WTC11 (cell line): ENCODE results near the gene ERMP1. TPM values are rescaled to one million over a fixed set of nuclear protein-coding genes. Genes with fewer than 3 reads are reported as not detected.

Experiments used
- ATAC-seq: fragments of 200-7000 bp; cut with Tn5 transposase; 2 replicates; pipeline ENCODE4 v1.10.0; 2021; ENCODE audit warnings: mild to moderate bottlenecking, moderate library complexity
- CTCF ChIA-PET: fragments of 300-600 bp; sonication (Branson Sonifier 250); formaldehyde crosslinking; loops from one replicate; lab custom pipeline; 2021; ENCODE audit warnings: antibody characterized with exemption; lab: Charles Lee
- POLR2A ChIA-PET: fragments of 350-600 bp; sonication (Branson Sonifier 250); formaldehyde crosslinking; loops from one replicate; lab custom pipeline; 2021; ENCODE audit warnings: antibody characterized with exemption; lab: Charles Lee
- DNase-seq: peaks from one replicate; pipeline ENCODE4 v3.0.0; 2021; ENCODE audit warnings: low spot score
- H3K27ac Mint-ChIP-seq: 2 replicates; pipeline ENCODE4 v1.8.0; 2021; ENCODE audit warnings: mixed read lengths
- H3K27me3 Mint-ChIP-seq: 2 replicates; pipeline ENCODE4 v1.8.0; 2021; ENCODE audit warnings: low read depth, mild to moderate bottlenecking, moderate library complexity, mixed read lengths
- H3K36me3 Mint-ChIP-seq: 2 replicates; pipeline ENCODE4 v1.8.0; 2021; ENCODE audit warnings: mixed read lengths
- H3K4me1 Mint-ChIP-seq: 2 replicates; pipeline ENCODE4 v1.8.0; 2022; ENCODE audit warnings: mixed read lengths
- H3K4me3 Mint-ChIP-seq: 2 replicates; pipeline ENCODE4 v1.8.0; 2021; ENCODE audit warnings: mild to moderate bottlenecking, moderate library complexity, mixed read lengths
- H3K9me3 Mint-ChIP-seq: 2 replicates; pipeline ENCODE4 v1.8.0; 2021; ENCODE audit warnings: mixed read lengths
- CREB1 ChIP-seq: sonication (generic); formaldehyde crosslinking; IDR thresholded peaks from 2 replicates; pipeline ENCODE4 v1.8.0; 2023; ENCODE audit warnings: mild to moderate bottlenecking, missing genetic modification reagents
- ESRRA ChIP-seq: sonication (generic); formaldehyde crosslinking; IDR thresholded peaks from 2 replicates; pipeline ENCODE4 v1.8.1; 2022; ENCODE audit warnings: mild to moderate bottlenecking, missing genetic modification reagents, borderline replicate concordance
- ETV6 ChIP-seq: sonication (generic); formaldehyde crosslinking; IDR thresholded peaks from 2 replicates; pipeline ENCODE4 v1.8.1; 2022; ENCODE audit warnings: mild to moderate bottlenecking, missing genetic modification reagents
- HMGA2 ChIP-seq: fragments of 250-450 bp; sonication (Bioruptor Pico); IDR thresholded peaks from 2 replicates; pipeline ENCODE4 v1.4.0; 2021; ENCODE audit warnings: mild to moderate bottlenecking, moderate library complexity
- MXD4 ChIP-seq: fragments of 250-450 bp; sonication (Bioruptor Pico); IDR thresholded peaks from 2 replicates; pipeline ENCODE4 v1.8.0; 2021; ENCODE audit warnings: mild to moderate bottlenecking, moderate library complexity, borderline replicate concordance
- NFATC4 ChIP-seq: fragments of 250-450 bp; sonication (Bioruptor Pico); IDR thresholded peaks from 2 replicates; pipeline ENCODE4 v1.9.0; 2021; ENCODE audit warnings: mild to moderate bottlenecking
- NR1H2 ChIP-seq: sonication (generic); formaldehyde crosslinking; IDR thresholded peaks from 2 replicates; pipeline ENCODE4 v1.9.0; 2021; ENCODE audit warnings: mild to moderate bottlenecking, moderate library complexity, missing genetic modification reagents
- NR2C2 ChIP-seq: sonication (generic); formaldehyde crosslinking; IDR thresholded peaks from 2 replicates; pipeline ENCODE4 v1.8.0; 2022; ENCODE audit warnings: mild to moderate bottlenecking, missing genetic modification reagents
- NR3C1 ChIP-seq: sonication (generic); formaldehyde crosslinking; conservative IDR thresholded peaks from 2 replicates; pipeline ENCODE4 v1.8.1; 2023; ENCODE audit warnings: low read depth, mild to moderate bottlenecking, missing genetic modification reagents
- SMAD3 ChIP-seq: sonication (generic); formaldehyde crosslinking; IDR thresholded peaks from 2 replicates; pipeline ENCODE4 v1.8.0; 2022; ENCODE audit warnings: missing genetic modification reagents, mild to moderate bottlenecking, borderline replicate concordance
- TEAD1 ChIP-seq: sonication (generic); formaldehyde crosslinking; IDR thresholded peaks from 2 replicates; pipeline ENCODE4 v1.8.0; 2022; ENCODE audit warnings: mild to moderate bottlenecking, missing genetic modification reagents
- ZNF232 ChIP-seq: sonication (generic); formaldehyde crosslinking; IDR thresholded peaks from 2 replicates; pipeline ENCODE4 v1.8.0; 2022; ENCODE audit warnings: mild to moderate bottlenecking, missing genetic modification reagents
- total RNA-seq: library from RNA; stranded (reverse); gene quantifications from 3 replicates; pipeline ENCODE4 v1.2.3, GENCODE V29; 2021
- TF ChIP-seq, protein P1 (sequence below): fragments of 250-450 bp; sonication (Bioruptor Pico); IDR thresholded peaks from 2 replicates; pipeline ENCODE4 v1.9.0; 2021; ENCODE audit warnings: mild to moderate bottlenecking, borderline replicate concordance
- TF ChIP-seq, protein P2 (sequence below): fragments of 200-600 bp; IDR thresholded peaks from 2 replicates; pipeline ENCODE4 v1.8.0; 2022; ENCODE audit warnings: antibody characterized with exemption
- TF ChIP-seq, protein P3 (sequence below): sonication (generic); formaldehyde crosslinking; IDR thresholded peaks from 2 replicates; pipeline ENCODE4 v1.8.0; 2022; ENCODE audit warnings: mild to moderate bottlenecking, missing genetic modification reagents
- TF ChIP-seq, protein P4 (sequence below): sonication (generic); formaldehyde crosslinking; conservative IDR thresholded peaks from 2 replicates; pipeline ENCODE4 v1.8.1; 2023; ENCODE audit warnings: mild to moderate bottlenecking, low read depth, missing genetic modification reagents, moderate library complexity

The ERMP1 gene
- total RNA-seq, 1 experiment from 2014 or later: 25.4 TPM

DNA sequence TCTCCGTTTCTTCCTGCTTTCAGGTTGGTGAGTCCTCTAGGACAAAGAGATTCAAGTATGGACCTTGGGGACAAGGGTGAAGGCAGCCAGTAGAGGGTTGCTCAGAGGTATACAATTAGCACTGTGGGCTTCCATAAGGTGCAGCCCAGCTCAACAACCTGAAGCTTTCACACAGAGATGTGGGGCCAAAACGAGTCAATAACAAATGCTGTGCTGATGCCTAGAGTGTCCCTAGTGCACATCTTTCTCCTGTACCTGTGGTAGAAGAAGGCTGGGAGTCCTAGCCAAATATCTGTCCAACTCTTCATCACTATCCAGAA lies 37.1 kb upstream of the ERMP1 start:
- CTCF ChIA-PET: interaction anchor here (0.7 to 2.3 kb wide), 5 partner anchors 17 to 184 kb away, joined by 3 to 7 read pairs (median 4); partner anchors contain the start of gene ERMP1

DNA sequence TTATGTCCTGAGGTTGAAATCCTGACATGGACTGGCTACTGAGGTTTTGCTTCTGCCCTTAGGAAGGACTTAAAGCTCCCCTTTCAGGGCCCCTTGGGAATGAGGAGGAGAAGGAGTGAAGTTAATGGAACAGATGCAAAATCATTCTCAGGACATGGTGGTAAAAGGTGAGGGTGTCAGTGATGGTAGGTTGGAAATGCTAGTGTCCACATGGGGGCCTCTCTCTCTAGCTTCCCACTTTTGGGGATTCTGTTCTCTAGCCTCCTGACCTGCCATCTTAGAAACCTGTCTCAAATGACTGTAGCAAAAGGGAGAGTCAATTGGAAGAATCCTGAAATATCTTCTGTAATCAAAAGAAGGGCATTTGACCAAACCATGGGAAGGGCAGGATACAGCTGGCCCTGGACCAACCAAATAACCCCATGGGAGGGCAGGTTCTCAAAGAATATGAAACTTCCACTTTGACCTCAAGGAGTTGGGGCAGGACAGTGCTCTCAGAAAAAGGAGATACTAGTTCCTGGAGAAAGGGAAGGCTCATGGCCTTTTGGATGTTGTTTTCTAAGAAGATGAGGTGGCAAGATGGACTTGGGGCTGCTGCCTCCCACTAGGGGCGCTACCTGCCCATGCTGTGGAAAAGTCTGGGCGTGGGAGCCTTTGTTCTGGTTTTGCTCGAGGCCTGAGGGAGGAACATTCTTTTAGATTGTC lies 36.5 kb upstream of the ERMP1 start:
- TF ChIP-seq, protein P1, sequence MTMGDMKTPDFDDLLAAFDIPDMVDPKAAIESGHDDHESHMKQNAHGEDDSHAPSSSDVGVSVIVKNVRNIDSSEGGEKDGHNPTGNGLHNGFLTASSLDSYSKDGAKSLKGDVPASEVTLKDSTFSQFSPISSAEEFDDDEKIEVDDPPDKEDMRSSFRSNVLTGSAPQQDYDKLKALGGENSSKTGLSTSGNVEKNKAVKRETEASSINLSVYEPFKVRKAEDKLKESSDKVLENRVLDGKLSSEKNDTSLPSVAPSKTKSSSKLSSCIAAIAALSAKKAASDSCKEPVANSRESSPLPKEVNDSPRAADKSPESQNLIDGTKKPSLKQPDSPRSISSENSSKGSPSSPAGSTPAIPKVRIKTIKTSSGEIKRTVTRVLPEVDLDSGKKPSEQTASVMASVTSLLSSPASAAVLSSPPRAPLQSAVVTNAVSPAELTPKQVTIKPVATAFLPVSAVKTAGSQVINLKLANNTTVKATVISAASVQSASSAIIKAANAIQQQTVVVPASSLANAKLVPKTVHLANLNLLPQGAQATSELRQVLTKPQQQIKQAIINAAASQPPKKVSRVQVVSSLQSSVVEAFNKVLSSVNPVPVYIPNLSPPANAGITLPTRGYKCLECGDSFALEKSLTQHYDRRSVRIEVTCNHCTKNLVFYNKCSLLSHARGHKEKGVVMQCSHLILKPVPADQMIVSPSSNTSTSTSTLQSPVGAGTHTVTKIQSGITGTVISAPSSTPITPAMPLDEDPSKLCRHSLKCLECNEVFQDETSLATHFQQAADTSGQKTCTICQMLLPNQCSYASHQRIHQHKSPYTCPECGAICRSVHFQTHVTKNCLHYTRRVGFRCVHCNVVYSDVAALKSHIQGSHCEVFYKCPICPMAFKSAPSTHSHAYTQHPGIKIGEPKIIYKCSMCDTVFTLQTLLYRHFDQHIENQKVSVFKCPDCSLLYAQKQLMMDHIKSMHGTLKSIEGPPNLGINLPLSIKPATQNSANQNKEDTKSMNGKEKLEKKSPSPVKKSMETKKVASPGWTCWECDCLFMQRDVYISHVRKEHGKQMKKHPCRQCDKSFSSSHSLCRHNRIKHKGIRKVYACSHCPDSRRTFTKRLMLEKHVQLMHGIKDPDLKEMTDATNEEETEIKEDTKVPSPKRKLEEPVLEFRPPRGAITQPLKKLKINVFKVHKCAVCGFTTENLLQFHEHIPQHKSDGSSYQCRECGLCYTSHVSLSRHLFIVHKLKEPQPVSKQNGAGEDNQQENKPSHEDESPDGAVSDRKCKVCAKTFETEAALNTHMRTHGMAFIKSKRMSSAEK (CRISPR knock-in tag): no peak
- TF ChIP-seq, protein P2, sequence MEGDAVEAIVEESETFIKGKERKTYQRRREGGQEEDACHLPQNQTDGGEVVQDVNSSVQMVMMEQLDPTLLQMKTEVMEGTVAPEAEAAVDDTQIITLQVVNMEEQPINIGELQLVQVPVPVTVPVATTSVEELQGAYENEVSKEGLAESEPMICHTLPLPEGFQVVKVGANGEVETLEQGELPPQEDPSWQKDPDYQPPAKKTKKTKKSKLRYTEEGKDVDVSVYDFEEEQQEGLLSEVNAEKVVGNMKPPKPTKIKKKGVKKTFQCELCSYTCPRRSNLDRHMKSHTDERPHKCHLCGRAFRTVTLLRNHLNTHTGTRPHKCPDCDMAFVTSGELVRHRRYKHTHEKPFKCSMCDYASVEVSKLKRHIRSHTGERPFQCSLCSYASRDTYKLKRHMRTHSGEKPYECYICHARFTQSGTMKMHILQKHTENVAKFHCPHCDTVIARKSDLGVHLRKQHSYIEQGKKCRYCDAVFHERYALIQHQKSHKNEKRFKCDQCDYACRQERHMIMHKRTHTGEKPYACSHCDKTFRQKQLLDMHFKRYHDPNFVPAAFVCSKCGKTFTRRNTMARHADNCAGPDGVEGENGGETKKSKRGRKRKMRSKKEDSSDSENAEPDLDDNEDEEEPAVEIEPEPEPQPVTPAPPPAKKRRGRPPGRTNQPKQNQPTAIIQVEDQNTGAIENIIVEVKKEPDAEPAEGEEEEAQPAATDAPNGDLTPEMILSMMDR: peak; percentile 56; the same call in 1 of the 2 replicates
- TF ChIP-seq, protein P3, sequence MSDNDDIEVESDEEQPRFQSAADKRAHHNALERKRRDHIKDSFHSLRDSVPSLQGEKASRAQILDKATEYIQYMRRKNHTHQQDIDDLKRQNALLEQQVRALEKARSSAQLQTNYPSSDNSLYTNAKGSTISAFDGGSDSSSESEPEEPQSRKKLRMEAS (CRISPR knock-in tag): peak; percentile 21; the same call in 1 of the 2 replicates
- TF ChIP-seq, all 79 proteins: peak for 2
- ChIA-PET CTCF (interaction anchor here (0.6 to 1.9 kb wide), 6 partner anchors 15 to 185 kb away, joined by 3 to 7 read pairs (median 4); partner anchors contain the start of gene ERMP1), POLR2A (no interaction called here)
- Mint-ChIP-seq H3K9me3 (no peaks in the 10 kb centered on the region), H3K4me1 (peaks cover 11% of the 10 kb centered on the region), H3K27me3 (peaks cover 4% of the 10 kb centered on the region; the same call in 1 of the 2 replicates), H3K36me3 (no peaks in the 10 kb centered on the region), H3K27ac (no peak overlapping the region), H3K4me3 (no peak overlapping the region)
- ATAC-seq: peak; percentile 80
- peak; percentile 63 for DNase-seq

More for the DNA sequence above, 37.1 kb upstream of the ERMP1 start:
- TF ChIP-seq NR2C2 (CRISPR knock-in tag) (no peak), ESRRA (CRISPR knock-in tag) (no peak), NR3C1 (CRISPR knock-in tag) (no peak), ETV6 (CRISPR knock-in tag) (no peak), NFATC4 (no peak), TEAD1 (CRISPR knock-in tag) (no peak), CREB1 (no peak), HMGA2 (CRISPR knock-in tag) (no peak), SMAD3 (no peak), ZNF232 (no peak), NR1H2 (CRISPR knock-in tag) (no peak), MXD4 (CRISPR knock-in tag) (no peak)
- TF ChIP-seq, protein P4, sequence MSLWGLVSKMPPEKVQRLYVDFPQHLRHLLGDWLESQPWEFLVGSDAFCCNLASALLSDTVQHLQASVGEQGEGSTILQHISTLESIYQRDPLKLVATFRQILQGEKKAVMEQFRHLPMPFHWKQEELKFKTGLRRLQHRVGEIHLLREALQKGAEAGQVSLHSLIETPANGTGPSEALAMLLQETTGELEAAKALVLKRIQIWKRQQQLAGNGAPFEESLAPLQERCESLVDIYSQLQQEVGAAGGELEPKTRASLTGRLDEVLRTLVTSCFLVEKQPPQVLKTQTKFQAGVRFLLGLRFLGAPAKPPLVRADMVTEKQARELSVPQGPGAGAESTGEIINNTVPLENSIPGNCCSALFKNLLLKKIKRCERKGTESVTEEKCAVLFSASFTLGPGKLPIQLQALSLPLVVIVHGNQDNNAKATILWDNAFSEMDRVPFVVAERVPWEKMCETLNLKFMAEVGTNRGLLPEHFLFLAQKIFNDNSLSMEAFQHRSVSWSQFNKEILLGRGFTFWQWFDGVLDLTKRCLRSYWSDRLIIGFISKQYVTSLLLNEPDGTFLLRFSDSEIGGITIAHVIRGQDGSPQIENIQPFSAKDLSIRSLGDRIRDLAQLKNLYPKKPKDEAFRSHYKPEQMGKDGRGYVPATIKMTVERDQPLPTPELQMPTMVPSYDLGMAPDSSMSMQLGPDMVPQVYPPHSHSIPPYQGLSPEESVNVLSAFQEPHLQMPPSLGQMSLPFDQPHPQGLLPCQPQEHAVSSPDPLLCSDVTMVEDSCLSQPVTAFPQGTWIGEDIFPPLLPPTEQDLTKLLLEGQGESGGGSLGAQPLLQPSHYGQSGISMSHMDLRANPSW (CRISPR knock-in tag): no peak
- H3K4me1 Mint-ChIP-seq: peaks cover 11% of the 10 kb centered on the region
- POLR2A ChIA-PET: no interaction called here
- DNase-seq (no peak), ATAC-seq (peak; percentile 28)
- peaks cover 4% of the 10 kb centered on the region; the same call in 1 of the 2 replicates for H3K27me3 Mint-ChIP-seq
- H3K4me3 Mint-ChIP-seq: no peak overlapping the region
- no peaks in the 10 kb centered on the region for H3K9me3 Mint-ChIP-seq
- H3K36me3 Mint-ChIP-seq: no peaks in the 10 kb centered on the region
- no peak overlapping the region for H3K27ac Mint-ChIP-seq
